Nephron (organoid): ENCODE measurements around the gene CLMP.
"Not testable (repeated sequence)": the region's sequence is repeated elsewhere in the genome, so short reads cannot be mapped to it uniquely, and the experiment has no call there.

ENCODE experiments used
- H3K27ac Mint-ChIP-seq, 3 experiments: 2 replicates each; pipeline ENCODE4 v1.8.0; 2020; ENCODE audit warnings: mixed read lengths in 3 of 3, mild to moderate bottlenecking in 2 of 3, moderate library complexity in 1 of 3
- H3K27me3 Mint-ChIP-seq: 2 replicates; pipeline ENCODE4 v1.8.0; 2021; ENCODE audit warnings: low read depth, mild to moderate bottlenecking, moderate library complexity, mixed read lengths
- H3K36me3 Mint-ChIP-seq: 2 replicates; pipeline ENCODE4 v1.8.0; 2020; ENCODE audit warnings: low read depth, mixed read lengths
- H3K4me1 Mint-ChIP-seq: 2 replicates; pipeline ENCODE4 v1.8.0; 2020; ENCODE audit warnings: mixed read lengths
- H3K4me3 Mint-ChIP-seq, 3 experiments: 2 replicates each; pipeline ENCODE4 v1.8.0; 2020; ENCODE audit warnings: mild to moderate bottlenecking in 3 of 3, mixed read lengths in 3 of 3, moderate library complexity in 2 of 3
- H3K9me3 Mint-ChIP-seq: 2 replicates; pipeline ENCODE4 v1.8.0; 2020; ENCODE audit warnings: mixed read lengths
- CTCF ChIP-seq, 3 experiments: fragments of 200-600 bp; sonication (generic); IDR thresholded peaks; one replicate each; pipeline ENCODE4 v1.5.0; 2021; ENCODE audit warnings: antibody characterized with exemption in 3 of 3; ENCODE audit not compliant: unreplicated experiment in 3 of 3

CLMP gene

GRCh38 chr11:123060277-123061000 is 134.6 kb downstream of the CLMP start:
- H3K27me3 Mint-ChIP-seq, result no peaks in the 10 kb centered on the region
- H3K4me1 Mint-ChIP-seq, result peaks cover 66% of the 10 kb centered on the region
- H3K36me3 Mint-ChIP-seq, result peaks cover 63% of the 10 kb centered on the region
- peak overlapping the region; percentile 64 to 100 (median 100) for H3K27ac Mint-ChIP-seq
- H3K4me3 Mint-ChIP-seq, result peak overlapping the region; percentile 98 to 99 (median 99)
- no peaks in the 10 kb centered on the region for H3K9me3 Mint-ChIP-seq
- TF ChIP-seq CTCF (IDR thresholded peaks at IDR 0.05; ENCODE audit: unreplicated experiment in 3 of 3), result no peak

DNA sequence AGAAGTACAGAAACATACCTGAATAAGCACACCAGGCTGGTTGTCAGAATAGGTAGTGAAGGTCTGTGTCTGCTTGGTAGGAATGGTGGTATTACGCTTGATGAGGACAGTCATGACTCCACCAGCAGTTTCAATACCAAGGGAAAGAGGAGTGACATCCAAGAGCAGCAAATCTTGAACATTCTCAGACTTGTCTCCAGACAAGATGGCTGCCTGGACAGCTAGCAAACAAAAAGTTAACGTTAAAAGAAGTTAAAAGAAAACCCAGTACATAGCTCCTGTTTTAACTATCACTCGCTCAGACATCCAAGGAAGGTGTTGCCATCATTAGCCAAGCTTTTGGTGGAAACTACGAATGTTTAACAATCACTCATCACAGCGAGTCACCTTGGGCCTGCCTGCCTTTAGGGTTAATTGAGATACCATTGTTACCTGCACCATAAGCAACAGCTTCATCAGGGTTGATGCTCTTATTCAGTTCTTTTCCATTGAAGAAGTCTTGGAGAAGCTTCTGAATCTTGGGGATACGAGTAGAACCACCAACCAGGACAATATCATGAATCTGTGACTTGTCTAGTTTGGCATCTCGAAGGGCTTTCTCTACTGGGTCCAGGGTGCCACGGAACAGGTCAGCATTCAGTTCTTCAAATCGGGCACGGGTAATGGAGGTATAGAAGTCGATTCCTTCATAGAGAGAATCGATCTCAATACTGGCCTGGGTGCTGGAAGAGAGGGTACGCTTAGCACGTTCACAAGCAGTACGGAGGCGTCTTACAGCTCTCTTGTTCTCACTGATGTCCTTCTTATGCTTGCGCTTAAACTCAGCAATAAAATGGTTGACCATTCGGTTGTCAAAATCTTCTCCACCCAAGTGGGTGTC is 135.8 kb downstream of the CLMP start:
- H3K4me1 Mint-ChIP-seq, result peaks cover 63% of the 10 kb centered on the region
- peak overlapping the region; percentile 43 to 78 (median 50) for H3K27ac Mint-ChIP-seq
- H3K36me3 Mint-ChIP-seq, result peaks cover 67% of the 10 kb centered on the region
- H3K27me3 Mint-ChIP-seq, H3K9me3 Mint-ChIP-seq: not testable (repeated sequence)
- peak overlapping the region; percentile 98 to 99 (median 99) for H3K4me3 Mint-ChIP-seq

- peak overlapping the region in 2 of 3 experiments; percentile 23 to 48 for H3K4me3 Mint-ChIP-seq
- peaks cover 70% of the 10 kb centered on the region for H3K36me3 Mint-ChIP-seq
- peak overlapping the region in 1 of 3 experiments; percentile 41 for H3K27ac Mint-ChIP-seq
- no peaks in the 10 kb centered on the region for H3K9me3 Mint-ChIP-seq
- no peak for TF ChIP-seq CTCF (IDR thresholded peaks at IDR 0.05; ENCODE audit: unreplicated experiment in 3 of 3)
- peaks cover 54% of the 10 kb centered on the region for H3K4me1 Mint-ChIP-seq
- H3K27me3 Mint-ChIP-seq, result no peaks in the 10 kb centered on the region
Observed at GRCh38 chr11:123057661-123058305, 137.3 kb downstream of the CLMP start.

DNA sequence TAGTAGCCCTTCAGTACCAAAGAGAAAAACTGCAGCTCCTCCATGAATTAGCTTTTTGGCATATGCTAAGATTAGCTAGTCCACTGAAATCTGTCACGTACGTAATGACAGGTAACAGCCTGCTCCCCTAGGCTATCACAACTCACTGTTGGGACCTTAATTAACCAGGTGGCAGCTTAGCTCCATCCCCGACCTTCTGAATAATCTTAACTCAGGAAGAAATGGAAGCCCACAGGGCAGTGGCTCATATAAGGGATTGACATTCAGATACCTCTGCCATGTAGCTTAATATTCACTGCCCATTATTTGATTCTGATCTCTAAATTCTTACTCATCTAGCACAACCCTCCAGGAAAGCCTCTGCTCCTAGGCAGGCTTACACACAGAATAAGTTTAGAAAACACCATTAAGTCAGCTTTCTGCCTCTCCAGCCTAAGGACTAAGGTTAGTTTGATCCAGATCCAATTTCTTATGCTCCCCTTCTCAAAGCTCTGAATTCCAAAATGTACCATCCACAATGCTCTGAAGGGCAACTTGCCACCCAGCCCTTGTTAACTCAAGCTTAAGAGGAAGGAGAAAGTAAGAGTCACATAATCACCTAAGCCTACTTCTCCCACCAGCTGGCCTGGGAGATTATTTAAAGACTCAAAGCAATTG is 138.1 kb downstream of the CLMP start:
- peaks cover 70% of the 10 kb centered on the region for H3K36me3 Mint-ChIP-seq
- H3K4me3 Mint-ChIP-seq, result peak overlapping the region in 1 of 3 experiments; percentile 48
- TF ChIP-seq CTCF (IDR thresholded peaks at IDR 0.05; ENCODE audit: unreplicated experiment in 3 of 3), result no peak
- peaks cover 54% of the 10 kb centered on the region for H3K4me1 Mint-ChIP-seq
- no peaks in the 10 kb centered on the region for H3K27me3 Mint-ChIP-seq
- peak overlapping the region in 2 of 3 experiments; percentile 10 to 41 for H3K27ac Mint-ChIP-seq
- no peaks in the 10 kb centered on the region for H3K9me3 Mint-ChIP-seq

DNA sequence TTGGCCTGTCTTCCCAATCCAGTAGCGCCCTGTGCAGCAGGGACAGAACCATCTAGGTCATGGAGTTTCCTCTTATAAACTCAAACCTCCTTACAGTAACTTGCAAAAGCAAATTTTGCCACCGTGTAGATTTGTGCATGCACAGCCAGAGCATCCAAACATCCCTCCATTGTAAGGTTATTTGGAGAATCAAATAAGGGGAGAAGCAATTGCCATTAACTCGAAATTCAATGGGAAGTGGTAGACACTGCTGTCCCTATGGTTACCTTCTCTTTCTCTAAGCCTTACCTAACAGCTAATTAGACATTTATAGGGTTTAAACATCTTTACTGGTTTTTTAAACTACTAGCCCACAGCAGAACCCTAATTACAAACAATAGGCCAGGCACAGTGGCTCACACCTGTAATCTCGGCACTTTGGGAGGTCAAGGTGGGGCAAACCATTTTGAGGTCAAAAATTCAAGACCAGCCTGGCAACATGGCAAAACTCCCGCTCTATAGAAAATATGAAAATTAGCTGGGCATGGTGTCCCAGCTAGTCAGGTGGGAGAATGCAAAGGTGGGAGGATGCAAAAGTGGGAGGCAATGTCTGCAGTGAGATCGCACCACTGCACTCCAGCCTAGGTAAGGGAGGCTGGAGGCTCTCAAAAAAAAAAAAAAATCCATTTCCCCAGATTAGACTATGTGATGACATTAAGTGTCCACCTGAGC is 139.7 kb downstream of the CLMP start:
- Mint-ChIP-seq H3K27me3 (no peaks in the 10 kb centered on the region), H3K36me3 (peaks cover 56% of the 10 kb centered on the region), H3K9me3 (no peaks in the 10 kb centered on the region), H3K4me3 (no peak overlapping the region), H3K27ac (no peak overlapping the region), H3K4me1 (peaks cover 43% of the 10 kb centered on the region)
- no peak for TF ChIP-seq CTCF (IDR thresholded peaks at IDR 0.05; ENCODE audit: unreplicated experiment in 3 of 3)
